KMS-11 (cell line): ENCODE data around the gene CCDC3.

Source experiments
- H2AFZ ChIP-seq: fragments of 200-600 bp; sonication (generic); 2 replicates; pipeline ENCODE4 v1.6.1; 2016; ENCODE audit warnings: antibody characterized with exemption, mixed run types, low read depth
- H3K27ac ChIP-seq: fragments of 200-600 bp; sonication (generic); 2 replicates; pipeline ENCODE4 v1.6.1; 2016; ENCODE audit warnings: mild to moderate bottlenecking, mixed run types
- H3K27me3 ChIP-seq: fragments of 200-600 bp; sonication (generic); 2 replicates; pipeline ENCODE4 v1.6.1; 2017; ENCODE audit warnings: mild to moderate bottlenecking, low read depth, mixed run types, moderate library complexity; ENCODE audit not compliant: insufficient read depth
- H3K36me3 ChIP-seq: fragments of 200-600 bp; sonication (generic); 2 replicates; pipeline ENCODE4 v1.6.1; 2017; ENCODE audit warnings: mild to moderate bottlenecking, mixed run types; ENCODE audit not compliant: insufficient read depth
- H3K4me1 ChIP-seq: fragments of 200-600 bp; sonication (generic); 2 replicates; pipeline ENCODE4 v1.6.1; 2016; ENCODE audit warnings: mild to moderate bottlenecking, low read depth, mixed run types; ENCODE audit not compliant: poor library complexity, severe bottlenecking
- H3K4me2 ChIP-seq: fragments of 200-600 bp; sonication (generic); 2 replicates; pipeline ENCODE4 v1.7.0; 2016; ENCODE audit warnings: mild to moderate bottlenecking, mixed run types
- H3K4me3 ChIP-seq: fragments of 200-600 bp; sonication (generic); IDR thresholded peaks from 2 replicates; pipeline ENCODE4 v1.6.1; 2017; ENCODE audit warnings: low read depth, low read length, mixed read lengths; ENCODE audit not compliant: insufficient read depth
- H3K79me2 ChIP-seq: fragments of 200-600 bp; sonication (generic); 2 replicates; pipeline ENCODE4 v1.6.1; 2016; ENCODE audit warnings: low read depth, mixed run types; ENCODE audit not compliant: insufficient read depth
- H3K9ac ChIP-seq: fragments of 200-600 bp; sonication (generic); 2 replicates; pipeline ENCODE4 v1.6.1; 2016; ENCODE audit warnings: mild to moderate bottlenecking, mixed run types
- H4K20me1 ChIP-seq: fragments of 200-600 bp; sonication (generic); 2 replicates; pipeline ENCODE4 v1.6.1; 2016; ENCODE audit warnings: mild to moderate bottlenecking, mixed run types; ENCODE audit not compliant: insufficient read depth
- TF ChIP-seq, protein P1 (sequence below): fragments of 200-600 bp; sonication (generic); conservative IDR thresholded peaks from 2 replicates; pipeline ENCODE4 v1.6.1; 2017; ENCODE audit warnings: low read depth, mild to moderate bottlenecking, antibody characterized with exemption, low read length, moderate library complexity, mixed read lengths

Gene CCDC3

GRCh38 chr10:12911795-12912194 lies 89.7 kb downstream of the CCDC3 start:
- TF ChIP-seq, protein P1, sequence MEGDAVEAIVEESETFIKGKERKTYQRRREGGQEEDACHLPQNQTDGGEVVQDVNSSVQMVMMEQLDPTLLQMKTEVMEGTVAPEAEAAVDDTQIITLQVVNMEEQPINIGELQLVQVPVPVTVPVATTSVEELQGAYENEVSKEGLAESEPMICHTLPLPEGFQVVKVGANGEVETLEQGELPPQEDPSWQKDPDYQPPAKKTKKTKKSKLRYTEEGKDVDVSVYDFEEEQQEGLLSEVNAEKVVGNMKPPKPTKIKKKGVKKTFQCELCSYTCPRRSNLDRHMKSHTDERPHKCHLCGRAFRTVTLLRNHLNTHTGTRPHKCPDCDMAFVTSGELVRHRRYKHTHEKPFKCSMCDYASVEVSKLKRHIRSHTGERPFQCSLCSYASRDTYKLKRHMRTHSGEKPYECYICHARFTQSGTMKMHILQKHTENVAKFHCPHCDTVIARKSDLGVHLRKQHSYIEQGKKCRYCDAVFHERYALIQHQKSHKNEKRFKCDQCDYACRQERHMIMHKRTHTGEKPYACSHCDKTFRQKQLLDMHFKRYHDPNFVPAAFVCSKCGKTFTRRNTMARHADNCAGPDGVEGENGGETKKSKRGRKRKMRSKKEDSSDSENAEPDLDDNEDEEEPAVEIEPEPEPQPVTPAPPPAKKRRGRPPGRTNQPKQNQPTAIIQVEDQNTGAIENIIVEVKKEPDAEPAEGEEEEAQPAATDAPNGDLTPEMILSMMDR, result no peak
- no peaks in the 10 kb centered on the region for H4K20me1 ChIP-seq

GRCh38 chr10:12910835-12911234 lies 90.7 kb downstream of the CCDC3 start:
- H3K4me3 ChIP-seq, result no peak overlapping the region
- no peaks in the 10 kb centered on the region for H3K27me3 ChIP-seq
- no peak overlapping the region for H3K4me2 ChIP-seq
- H3K27ac ChIP-seq, result no peak overlapping the region
- no peaks in the 10 kb centered on the region for H3K79me2 ChIP-seq
- TF ChIP-seq, protein P1, result no peak
- H3K4me1 ChIP-seq, result no peaks in the 10 kb centered on the region
- no peak overlapping the region for H2AFZ ChIP-seq
- H4K20me1 ChIP-seq, result no peaks in the 10 kb centered on the region
- no peaks in the 10 kb centered on the region for H3K36me3 ChIP-seq
- no peak overlapping the region for H3K9ac ChIP-seq

More at GRCh38 chr10:12911795-12912194, 89.7 kb downstream of the CCDC3 start:
- H3K4me1 ChIP-seq, result no peaks in the 10 kb centered on the region
- H3K4me3 ChIP-seq, result no peak overlapping the region
- H2AFZ ChIP-seq, result no peak overlapping the region
- H3K4me2 ChIP-seq, result no peak overlapping the region
- H3K27ac ChIP-seq, result no peak overlapping the region
- H3K79me2 ChIP-seq, result no peaks in the 10 kb centered on the region
- no peaks in the 10 kb centered on the region for H3K27me3 ChIP-seq
- no peaks in the 10 kb centered on the region for H3K36me3 ChIP-seq
- no peak overlapping the region for H3K9ac ChIP-seq

DNA sequence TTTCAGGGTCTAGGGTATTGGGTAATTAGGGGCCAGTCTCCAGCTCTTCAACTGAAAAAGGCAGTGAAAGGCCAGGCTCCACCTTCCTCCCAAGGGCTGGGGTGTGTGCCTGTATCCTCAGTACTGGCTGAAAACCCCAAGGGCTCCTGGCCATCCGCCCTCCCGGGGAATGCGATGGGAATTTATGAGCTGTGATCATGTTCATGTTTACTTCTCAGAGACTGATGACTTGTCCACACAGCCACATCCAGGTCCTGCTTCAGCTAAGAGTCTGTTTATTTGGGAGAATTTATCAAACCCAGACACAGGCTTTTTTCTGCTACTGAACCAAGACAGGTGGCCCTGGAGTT lies 91.7 kb downstream of the CCDC3 start:
- TF ChIP-seq, protein P1, result no peak
- H4K20me1 ChIP-seq, result no peaks in the 10 kb centered on the region
- H3K9ac ChIP-seq, result no peak overlapping the region
- H3K36me3 ChIP-seq, result no peaks in the 10 kb centered on the region
- no peaks in the 10 kb centered on the region for H3K79me2 ChIP-seq
- no peaks in the 10 kb centered on the region for H3K27me3 ChIP-seq
- no peak overlapping the region for H2AFZ ChIP-seq
- no peak overlapping the region for H3K27ac ChIP-seq
- no peak overlapping the region for H3K4me2 ChIP-seq
- H3K4me1 ChIP-seq, result no peaks in the 10 kb centered on the region
- no peak overlapping the region for H3K4me3 ChIP-seq

GRCh38 chr10:12909182-12909835 lies 92.2 kb downstream of the CCDC3 start:
- no peak overlapping the region for H3K9ac ChIP-seq
- TF ChIP-seq, protein P1, result no peak
- no peak overlapping the region for H2AFZ ChIP-seq
- H3K4me2 ChIP-seq, result no peak overlapping the region
- H3K27me3 ChIP-seq, result no peaks in the 10 kb centered on the region
- H4K20me1 ChIP-seq, result no peaks in the 10 kb centered on the region
- H3K4me1 ChIP-seq, result no peaks in the 10 kb centered on the region
- H3K79me2 ChIP-seq, result no peaks in the 10 kb centered on the region
- no peak overlapping the region for H3K4me3 ChIP-seq
- no peaks in the 10 kb centered on the region for H3K36me3 ChIP-seq
- no peak overlapping the region for H3K27ac ChIP-seq
